Measurements from ENCODE around the gene ABHD8.
A peak's percentile ranks its signal among the peaks of the same experiment; 100 is the strongest.

DNA sequence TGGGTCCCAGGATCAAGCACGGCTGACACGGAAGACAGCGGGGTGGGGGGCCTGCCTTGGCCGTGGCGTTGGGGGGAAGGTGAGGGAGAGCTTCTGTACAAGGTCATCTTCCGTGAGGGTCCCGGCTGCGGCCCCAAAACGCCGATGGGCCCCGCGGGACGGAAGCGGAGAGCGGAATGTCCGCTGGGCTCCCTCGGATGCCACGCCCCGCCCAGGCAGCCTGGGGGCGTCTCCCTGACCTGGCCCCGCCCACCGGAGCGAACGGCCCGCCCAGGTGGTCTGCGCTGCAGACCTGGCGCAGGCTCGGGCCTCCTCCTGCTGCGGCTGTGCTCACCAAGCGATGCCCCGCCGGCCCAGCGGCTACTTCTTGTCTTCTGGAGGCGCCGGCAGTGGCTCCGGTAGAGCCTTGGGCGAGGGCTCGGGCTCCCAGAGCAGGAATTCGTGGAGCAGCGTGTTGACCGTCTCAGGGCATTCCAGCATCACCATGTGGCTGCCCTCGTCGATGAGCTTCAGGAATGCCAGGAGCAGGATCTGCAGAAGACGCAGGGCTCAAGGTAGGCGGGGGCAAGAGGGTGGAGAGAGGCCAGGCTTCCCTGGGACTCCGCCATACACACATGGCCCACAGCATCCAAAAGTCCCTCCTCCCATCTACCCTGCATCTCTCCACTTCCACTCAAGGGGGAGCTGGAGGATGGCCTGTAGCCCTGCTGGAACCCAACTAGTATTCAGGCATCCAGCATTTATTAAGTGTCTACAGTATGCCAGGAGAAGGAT, 10.7 kb downstream of the ABHD8 start:
- TF ChIP-seq TAF1 (IDR thresholded peaks at IDR 0.05; ENCODE audit: borderline replicate concordance, low read depth, low read length) (no peak), POLR2AphosphoS5 (IDR thresholded peaks at IDR 0.05; ENCODE audit: low read depth, low read length) (0 out of 2 replicates have a peak, but pooled peaks have one; percentile 19)

Data from GM12892 (cell line).